GOT3 (cell line): ENCODE measurements around the gene LINS1.

Source experiments
- DNase-seq: peaks from one replicate; lab custom pipeline; 2025; ENCODE audit warnings: mixed read lengths; lab: John Stamatoyannopoulos, UW

LINS1 gene

DNA sequence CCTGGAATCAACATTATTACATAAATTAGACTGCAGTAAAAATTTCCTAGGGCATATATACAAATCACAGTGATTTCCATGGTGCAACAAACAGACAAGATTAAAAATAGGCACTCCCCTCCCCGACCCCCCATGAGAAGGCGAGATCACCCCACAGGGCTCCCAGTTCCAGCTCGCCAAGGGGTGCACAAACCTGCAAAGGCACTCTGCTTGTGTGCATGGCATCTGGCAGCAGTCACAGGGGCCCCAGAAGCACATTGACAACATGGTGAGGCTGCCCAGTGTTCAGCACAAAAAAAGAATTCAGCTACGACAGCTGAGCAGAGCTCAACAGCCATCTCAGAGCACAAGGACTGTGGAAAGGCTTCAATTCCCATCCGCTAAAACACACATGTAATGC lies 54.0 kb downstream of the LINS1 start:
- no peak for DNase-seq

DNA sequence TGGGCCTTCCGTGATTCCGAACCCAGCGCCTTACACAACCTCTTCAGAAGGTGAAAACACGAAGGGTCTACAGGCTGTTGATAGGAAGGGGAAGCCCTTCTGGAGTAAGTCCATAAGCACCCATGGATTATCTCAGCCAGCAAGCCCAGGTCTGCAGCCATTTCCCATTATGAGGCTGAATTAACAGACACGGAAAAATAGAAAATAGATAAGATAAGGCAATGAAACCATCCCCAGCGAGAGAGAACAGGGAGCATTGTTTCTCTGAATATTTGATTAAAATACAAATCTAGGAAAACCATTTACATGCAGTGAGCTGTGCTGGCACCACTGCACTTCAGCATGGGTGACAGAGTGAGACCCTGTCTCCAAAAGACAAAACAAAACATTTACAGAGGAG lies 57.0 kb downstream of the LINS1 start:
- DNase-seq: no peak

DNA sequence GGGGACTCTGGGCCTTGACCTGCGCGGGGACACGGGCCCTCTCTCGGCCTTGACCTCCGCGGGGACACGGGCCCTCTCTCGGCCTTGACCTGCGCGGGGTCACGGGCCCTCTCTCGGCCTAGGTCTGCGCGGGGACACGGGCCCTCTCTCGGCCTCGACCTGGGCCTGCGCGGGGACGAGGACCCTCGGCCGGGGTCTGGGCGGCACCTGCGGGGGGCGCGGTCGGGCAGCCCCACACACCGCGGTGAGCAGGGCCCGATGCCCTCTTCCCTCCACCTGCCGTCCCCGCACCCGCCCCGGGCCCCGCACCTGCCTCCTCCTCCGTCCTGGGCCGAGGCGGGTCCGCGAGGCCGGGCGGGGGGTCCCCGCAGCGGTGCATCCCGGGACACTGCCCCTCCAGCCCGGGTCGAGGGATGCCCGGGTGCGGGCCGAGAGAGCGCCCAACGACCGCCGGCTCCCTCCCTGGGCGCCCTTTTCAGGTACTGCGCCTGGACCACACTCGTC lies 57.6 kb downstream of the LINS1 start:
- DNase-seq: no peak

DNA sequence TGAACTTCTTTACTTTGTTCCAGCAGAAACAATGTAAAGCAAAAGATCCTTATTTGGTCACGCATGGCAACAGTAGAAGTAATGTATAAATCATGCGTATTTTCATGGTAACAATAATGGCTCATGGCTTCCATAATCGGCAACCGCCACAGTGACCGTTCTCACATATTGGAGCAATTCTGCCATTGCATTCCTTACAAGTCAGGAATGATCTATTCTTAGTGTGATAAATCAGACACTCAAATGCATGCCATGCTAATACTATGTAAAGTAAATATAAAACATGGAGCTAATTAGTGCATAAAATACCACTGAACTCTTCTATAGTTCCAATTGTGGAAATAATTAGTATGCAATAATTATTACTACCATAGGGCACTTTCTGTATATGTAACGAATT lies 59.7 kb downstream of the LINS1 start:
- DNase-seq: no peak

DNA sequence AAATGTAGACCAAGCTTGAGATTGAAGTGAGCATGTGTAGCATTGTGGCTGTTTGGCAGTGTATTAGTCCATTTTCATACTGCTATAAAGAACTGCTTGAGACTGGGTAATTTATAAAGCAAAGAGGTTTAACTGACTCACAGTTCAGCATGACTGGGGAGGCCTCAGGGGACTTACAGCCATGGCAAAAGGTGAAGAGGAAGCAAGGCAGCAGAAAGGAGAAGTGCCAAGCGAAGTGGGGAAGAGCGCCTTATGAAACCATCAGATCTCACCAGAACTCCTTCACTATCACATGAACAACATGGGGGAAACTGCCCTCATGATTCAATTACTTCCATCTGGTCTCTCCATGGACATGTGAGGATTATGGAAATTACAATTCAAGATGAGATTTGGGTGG lies 64.7 kb downstream of the LINS1 start:
- DNase-seq: no peak

DNA sequence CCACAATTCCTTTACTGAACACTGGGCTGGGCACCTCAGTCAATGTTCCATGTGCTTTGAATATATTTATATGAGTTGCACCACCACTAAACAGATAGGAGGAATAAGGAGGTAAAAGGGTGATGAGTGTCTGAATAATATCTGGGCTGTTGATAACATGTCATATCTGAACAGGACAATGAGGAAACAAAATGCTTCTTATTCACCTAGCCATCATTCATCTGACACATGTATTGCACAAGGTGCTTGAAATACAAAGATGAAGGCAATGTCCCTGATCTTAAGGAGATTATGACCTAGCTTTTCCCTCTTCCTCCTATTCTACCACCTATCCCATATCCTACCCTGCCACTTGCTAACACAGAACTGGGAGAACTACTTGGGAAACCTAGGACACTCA lies 65.3 kb downstream of the LINS1 start:
- DNase-seq: no peak

DNA sequence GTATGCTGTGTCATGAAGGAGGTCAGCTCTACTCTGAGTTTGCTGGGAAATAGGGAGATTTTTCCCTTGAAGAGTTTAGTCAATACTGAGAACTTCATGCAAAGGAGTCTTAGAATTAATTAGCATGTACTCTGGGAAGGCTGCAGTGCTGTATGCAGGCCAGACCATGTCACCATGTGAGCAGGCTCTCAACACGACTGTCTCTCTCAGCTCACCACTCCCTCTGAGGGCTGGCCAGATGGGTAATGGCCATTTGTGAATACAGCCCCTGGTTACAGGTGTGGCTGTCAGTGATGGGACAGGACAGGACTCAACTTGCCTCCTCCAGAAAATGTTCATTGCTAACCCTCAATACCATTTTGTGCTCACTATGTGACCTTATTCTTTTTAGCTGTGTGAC lies 68.1 kb downstream of the LINS1 start:
- DNase-seq: no peak

DNA sequence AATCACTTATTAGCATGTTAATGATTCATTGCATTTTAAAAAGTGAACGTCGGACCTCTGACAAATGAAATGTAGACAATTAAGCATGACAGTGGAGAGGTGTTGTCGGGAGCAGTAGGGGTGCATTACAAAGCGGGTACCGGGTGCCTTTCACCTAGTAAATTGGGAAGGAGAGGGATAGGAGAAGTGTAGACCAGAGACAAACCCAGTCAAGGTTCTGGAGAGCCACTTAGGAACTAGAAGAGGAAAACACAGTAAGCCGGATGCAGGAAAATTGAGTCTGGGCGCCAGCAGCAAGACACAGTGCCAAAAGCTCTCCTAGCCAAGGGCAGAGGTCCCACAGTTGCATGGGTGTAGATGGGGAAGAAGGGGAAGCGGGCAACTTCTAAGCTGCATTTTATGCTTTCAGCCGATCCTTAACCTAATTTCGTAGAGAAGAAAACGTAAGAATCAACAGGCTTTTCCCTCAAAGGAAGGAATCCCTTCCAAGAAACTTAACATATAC lies 70.1 kb downstream of the LINS1 start:
- no peak for DNase-seq

DNA sequence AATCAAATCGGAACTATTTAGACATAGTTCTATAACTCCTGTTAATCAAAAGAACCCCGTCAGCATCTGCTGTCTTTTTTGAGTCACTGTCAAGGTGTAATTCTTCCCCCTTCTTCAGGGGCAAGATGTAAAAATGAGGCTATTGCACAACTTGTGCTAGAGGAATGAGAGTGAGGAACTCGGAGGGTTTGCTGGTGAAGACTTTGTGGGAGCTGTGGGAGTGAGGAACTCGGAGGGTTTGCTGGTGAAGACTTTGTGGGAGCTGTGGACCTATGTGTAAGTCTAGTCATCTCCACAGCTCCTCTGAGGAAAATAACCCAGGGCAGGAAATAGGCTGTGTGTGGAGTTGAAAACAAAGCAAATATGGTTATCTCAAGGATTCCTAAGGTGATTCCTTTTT lies 70.8 kb downstream of the LINS1 start:
- DNase-seq: no peak

DNA sequence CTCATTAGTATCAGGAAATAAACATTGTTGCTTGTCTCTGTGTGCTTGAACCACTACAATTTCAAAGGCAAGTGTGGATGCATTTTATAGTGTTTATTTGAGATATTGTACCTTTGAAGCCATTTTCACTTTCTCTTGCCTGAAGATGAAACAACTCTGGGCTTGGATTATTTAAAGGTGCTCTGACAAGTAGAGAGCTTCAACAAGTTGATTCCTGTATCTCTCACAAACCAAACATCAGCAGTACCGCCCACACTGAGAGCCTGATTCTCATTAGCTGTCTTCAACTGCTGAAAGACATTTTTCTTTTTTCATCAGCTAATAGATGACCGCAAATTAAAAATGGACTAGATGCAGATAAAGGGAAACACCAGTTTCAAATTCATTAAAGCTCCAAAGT lies 72.4 kb downstream of the LINS1 start:
- no peak for DNase-seq

DNA sequence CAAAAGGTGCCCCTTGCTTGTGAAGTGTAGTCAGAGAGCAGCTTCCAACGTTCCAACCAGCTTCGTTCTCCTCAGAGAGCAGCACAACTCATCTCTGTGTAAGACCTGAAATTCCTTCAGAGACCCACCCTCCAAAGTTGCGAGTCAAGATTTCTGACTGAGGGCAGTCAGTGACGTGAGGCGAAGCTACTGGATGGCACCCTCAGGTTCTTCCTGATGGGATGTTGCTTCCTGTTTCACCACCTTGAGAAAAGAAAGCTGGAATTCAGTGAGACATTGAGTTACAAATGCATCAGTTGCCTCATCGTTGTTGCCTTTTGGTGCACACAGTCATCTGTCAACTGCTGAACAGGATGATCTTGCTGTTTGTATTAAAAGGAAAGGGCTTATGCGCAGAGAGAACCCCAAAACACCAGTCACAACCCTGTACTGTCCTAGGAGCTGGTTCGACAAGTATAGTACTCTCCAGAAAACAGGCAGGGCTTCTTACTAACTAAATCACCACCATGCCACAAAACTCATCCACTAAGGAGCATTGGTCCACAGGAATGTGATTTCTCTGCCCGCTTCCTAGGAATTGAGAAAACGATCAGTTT lies 73.1 kb downstream of the LINS1 start, which contains the start of gene CERS3:
Gene CERS3, minus strand, starts transcription at position 118 of the 596 bp plus-strand sequence. CDS start 27,101 bp downstream, outside the sequence.
- no peak for DNase-seq

DNA sequence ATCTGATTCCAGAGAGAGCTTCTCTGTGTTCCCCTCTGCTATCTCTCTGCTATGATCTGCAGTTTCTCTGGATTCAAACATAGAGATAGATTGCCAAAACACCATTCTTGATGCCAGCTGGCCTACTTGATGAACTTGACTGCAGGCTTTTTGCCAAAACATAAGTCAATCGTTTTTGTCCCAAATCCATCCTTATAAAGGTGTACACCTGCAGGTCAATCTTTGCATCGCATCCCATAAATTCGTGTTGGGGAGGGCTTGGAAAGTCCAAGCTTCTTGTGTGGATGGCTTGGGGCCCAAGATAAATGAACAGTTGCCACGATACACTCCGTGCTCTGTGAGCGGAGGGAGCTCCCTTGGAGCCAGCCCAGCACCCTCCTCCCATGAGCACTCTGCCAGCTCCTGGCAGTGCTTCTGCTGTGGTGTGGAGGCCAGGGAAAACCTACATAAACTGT lies 75.9 kb downstream of the LINS1 start:
- DNase-seq: no peak

DNA sequence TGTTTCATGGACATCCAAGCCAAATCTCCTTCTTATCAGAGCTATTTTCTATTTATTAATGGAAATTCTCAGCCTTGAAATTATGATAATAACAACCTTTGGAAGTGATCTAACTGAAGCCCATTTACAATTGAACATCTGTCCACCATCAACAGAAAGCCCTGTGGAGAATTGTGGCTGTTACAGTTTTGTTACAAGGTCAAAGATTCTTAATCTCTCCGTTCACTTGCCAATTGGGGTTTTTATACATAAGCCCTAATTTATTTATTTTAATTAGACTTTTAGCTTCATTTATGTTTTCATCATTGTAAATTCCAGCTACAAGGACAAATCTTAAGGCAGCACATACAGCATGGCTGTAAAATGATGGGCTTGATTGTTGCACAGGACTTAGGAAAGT lies 76.5 kb downstream of the LINS1 start:
- DNase-seq: no peak

DNA sequence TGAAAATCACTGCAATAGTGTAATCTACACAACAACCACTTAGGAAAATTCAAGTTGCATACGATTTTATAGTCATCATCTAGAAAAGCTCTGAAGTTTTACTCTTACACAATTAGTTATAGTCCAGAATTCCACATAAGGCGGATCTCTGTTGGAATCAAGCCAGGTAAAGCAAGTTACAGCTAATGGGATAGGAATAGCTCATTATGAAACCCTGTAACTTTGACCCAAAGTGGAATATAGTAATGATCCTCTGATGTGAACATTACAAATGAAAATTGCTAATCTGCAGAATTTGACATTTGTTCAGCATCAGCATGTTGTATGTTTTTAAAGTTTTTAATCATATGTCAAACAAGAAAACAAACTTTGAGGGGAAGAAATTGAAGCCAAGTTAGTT lies 77.7 kb downstream of the LINS1 start:
- no peak for DNase-seq

DNA sequence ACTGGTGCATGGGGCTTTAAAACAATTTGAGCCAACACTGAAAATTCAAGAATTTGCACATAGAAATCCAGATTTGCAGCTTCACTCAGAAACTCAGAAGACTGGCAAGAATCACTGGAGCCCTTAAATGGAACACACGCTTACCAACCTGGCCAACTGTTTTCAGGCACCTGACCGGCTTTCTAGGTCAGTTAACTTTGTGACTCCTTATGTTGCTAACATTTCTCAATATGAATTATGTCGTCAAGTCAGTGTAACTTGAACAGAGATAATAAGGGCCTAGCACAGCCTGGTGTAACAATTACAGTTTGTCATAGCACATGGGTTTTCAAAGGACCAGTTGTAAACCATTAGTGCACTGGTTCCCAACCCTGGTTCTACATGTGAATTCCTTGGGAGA lies 80.1 kb downstream of the LINS1 start:
- DNase-seq: no peak

DNA sequence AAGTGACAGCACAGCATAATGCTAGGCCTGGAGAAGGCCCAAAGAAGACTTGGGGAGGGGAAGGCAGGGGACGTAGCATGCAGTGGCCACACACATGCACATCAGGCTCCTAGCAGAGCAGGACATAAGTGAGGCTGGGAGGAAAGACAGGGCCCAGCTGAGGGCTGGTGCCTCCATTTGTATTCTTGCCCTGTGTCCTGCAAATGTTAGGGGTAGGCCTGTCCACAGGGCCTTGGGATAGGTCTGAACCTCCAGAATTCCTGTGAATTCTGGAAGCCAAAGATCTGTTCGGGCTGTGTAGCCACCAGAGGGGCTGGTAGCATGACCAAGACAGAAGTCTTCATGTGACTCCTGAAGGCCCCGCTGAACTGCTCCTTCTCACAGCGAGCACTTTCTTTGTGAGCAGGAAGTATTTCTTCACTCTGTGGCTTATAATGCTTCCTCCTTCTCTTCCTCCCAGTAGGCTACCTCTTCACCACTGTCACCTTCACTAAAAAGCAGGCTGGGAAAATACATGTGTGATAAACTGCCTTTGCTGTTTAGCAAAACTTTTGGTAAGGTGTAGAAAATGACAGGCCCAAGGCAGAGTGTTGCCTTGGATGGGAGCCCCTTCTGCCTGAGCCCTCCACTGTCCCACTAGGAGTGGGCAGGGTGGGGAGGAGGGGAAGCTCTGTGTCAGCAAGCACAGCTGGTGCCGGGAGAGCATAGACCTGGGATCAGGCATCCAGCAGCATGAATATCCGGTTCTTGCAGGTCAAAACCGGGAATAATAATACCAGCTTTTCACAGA lies 81.7 kb downstream of the LINS1 start:
- DNase-seq: no peak

DNA sequence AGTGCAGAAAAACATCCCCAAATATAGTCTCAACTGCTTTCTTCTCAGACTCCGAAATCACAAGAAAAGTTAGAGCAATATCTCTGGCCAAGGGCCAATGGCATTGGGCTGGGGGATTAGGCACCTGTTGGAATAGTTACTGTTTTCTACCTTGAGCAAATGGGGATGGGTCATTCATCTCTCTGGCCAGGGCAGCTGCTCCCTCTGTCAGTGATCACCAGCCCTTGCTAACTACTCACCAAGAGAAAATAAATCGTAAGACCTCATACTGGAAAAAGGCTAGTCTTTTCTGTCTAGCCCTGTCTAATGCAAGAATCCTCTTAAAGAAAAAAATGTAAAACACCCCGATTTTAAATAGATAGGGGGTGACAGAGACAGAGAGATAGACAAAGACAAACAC lies 84.1 kb downstream of the LINS1 start:
- DNase-seq: no peak
